A549 (cell line): ENCODE measurements around the gene GLB1L3. TPM values are rescaled to one million over a fixed set of nuclear protein-coding genes. Genes with fewer than 3 reads are reported as not detected.
"Not testable (repeated sequence)": the region's sequence is repeated elsewhere in the genome, so short reads cannot be mapped to it uniquely, and the experiment has no call there.

Source experiments
- ATAC-seq, 2 experiments: fragments of 200-7000 bp in 1 of 2; fragments of >200 bp in 1 of 2; cut with Nextera tagmentation in 1 of 2; cut with Tn5 transposase in 1 of 2; 3 replicates each; pipeline versions ENCODE4 v1.8.0 to v1.9.1; 2018 to 2020; ENCODE audit warnings: mild to moderate bottlenecking in 1 of 2, moderate library complexity in 1 of 2
- CTCF ChIA-PET: fragments of 300-600 bp; sonication (Branson Sonifier 250); formaldehyde crosslinking; extraction: SDS; loops from one replicate; lab custom pipeline; 2021; ENCODE audit warnings: antibody characterized with exemption, inconsistent platforms; lab: Yijun Ruan, JAX
- POLR2A ChIA-PET: fragments of 350-600 bp; formaldehyde crosslinking; extraction: SDS; loops from one replicate; lab custom pipeline; 2021; ENCODE audit warnings: antibody characterized with exemption, inconsistent platforms; lab: Yijun Ruan, JAX
- DNase-seq, 2 experiments: peaks; one replicate each; pipeline versions ENCODE4 v3.0.0 to v3.0.0-alpha.2; 2011 to 2016; ENCODE audit warnings: low read depth in 1 of 2, low spot score in 1 of 2
- FAIRE-seq: peaks from 2 replicates; lab custom pipeline; 2011; peaks lifted over from hg19 to GRCh38; lab: Jason Lieb, UNC
- H3K27ac ChIP-seq, 2 experiments: fragments of >200 bp; sonication (Bioruptor Twin); formaldehyde crosslinking; 3 replicates each; pipeline ENCODE4 v1.5.1; 2016 to 2017
- H3K4me1 ChIP-seq: fragments of >200 bp; sonication (Bioruptor Twin); formaldehyde crosslinking; 3 replicates; pipeline ENCODE4 v1.6.1; 2016
- H3K4me2 ChIP-seq: fragments of >200 bp; sonication (Bioruptor Twin); formaldehyde crosslinking; 3 replicates; pipeline ENCODE4 v1.6.1; 2016
- H3K4me3 ChIP-seq: fragments of >200 bp; sonication (Bioruptor Twin); formaldehyde crosslinking; 3 replicates; pipeline ENCODE4 v1.5.1; 2016
- H3K9me3 ChIP-seq: fragments of >200 bp; sonication (Bioruptor Twin); formaldehyde crosslinking; 3 replicates; pipeline ENCODE4 v1.6.1; 2016
- CBX8 ChIP-seq: fragments of 200-600 bp; sonication (generic); IDR thresholded peaks from 2 replicates; pipeline ENCODE4 v1.6.1; 2016
- CEBPB ChIP-seq, 2 experiments: fragments of >200 bp in 1 of 2; sonication (Bioruptor Twin) in 1 of 2; formaldehyde crosslinking in 1 of 2; IDR thresholded peaks; 2 replicates each; pipeline ENCODE4 v1.6.1; 2012 to 2016
- FOSL2 ChIP-seq, 2 experiments: fragments of 450-650 bp in 1 of 2; fragments of >200 bp in 1 of 2; sonication (Bioruptor Twin) in 1 of 2; formaldehyde crosslinking; IDR thresholded peaks; 2 replicates each; pipeline versions ENCODE4 v1.5.0 to v1.6.1; 2016 to 2020; ENCODE audit warnings: mild to moderate bottlenecking in 1 of 2, moderate library complexity in 1 of 2
- GATA3 ChIP-seq: IDR thresholded peaks from 2 replicates; pipeline ENCODE4 v1.6.1; 2012; ENCODE audit warnings: borderline replicate concordance
- HDAC2 ChIP-seq: fragments of 200-600 bp; sonication (generic); IDR thresholded peaks from 2 replicates; pipeline ENCODE4 v1.6.1; 2016
- HMGXB4 ChIP-seq: fragments of 250-450 bp; sonication (Bioruptor Pico); IDR thresholded peaks from 2 replicates; pipeline ENCODE4 v1.5.0; 2021; ENCODE audit warnings: mild to moderate bottlenecking, moderate library complexity, borderline replicate concordance
- HOXB13 ChIP-seq: fragments of 250-450 bp; sonication (Bioruptor Pico); IDR thresholded peaks from 2 replicates; pipeline ENCODE4 v1.5.0; 2020; ENCODE audit warnings: low read depth, mild to moderate bottlenecking, moderate library complexity
- HOXB5 ChIP-seq: fragments of 250-450 bp; sonication (Bioruptor Pico); IDR thresholded peaks from 2 replicates; pipeline ENCODE4 v1.5.0; 2020; ENCODE audit warnings: mild to moderate bottlenecking, moderate library complexity
- KDM5A ChIP-seq: fragments of 200-600 bp; sonication (generic); IDR thresholded peaks from 2 replicates; pipeline ENCODE4 v1.6.1; 2016; ENCODE audit warnings: antibody characterized with exemption, mild to moderate bottlenecking
- MAFK ChIP-seq: fragments of 450-650 bp; IDR thresholded peaks from 2 replicates; pipeline ENCODE4 v1.6.1; 2014; ENCODE audit not compliant: partially characterized antibody
- MAX ChIP-seq: IDR thresholded peaks from 2 replicates; pipeline ENCODE4 v1.6.1; 2012
- MYC ChIP-seq: IDR thresholded peaks from 2 replicates; pipeline ENCODE4 v1.6.1; 2012; ENCODE audit warnings: mild to moderate bottlenecking, inconsistent platforms, low read length, improper control_type of control experiment, borderline replicate concordance
- NFE2L2 ChIP-seq: fragments of 150-350 bp; conservative IDR thresholded peaks from 2 replicates; pipeline ENCODE4 v1.6.1; 2014; ENCODE audit warnings: low read length
- NR3C1 ChIP-seq: fragments of >200 bp; sonication (Bioruptor Twin); formaldehyde crosslinking; IDR thresholded peaks from 3 replicates; pipeline ENCODE4 v1.6.1; 2017
- PBX3 ChIP-seq: IDR thresholded peaks from 2 replicates; pipeline ENCODE4 v1.6.1; 2012
- PHF8 ChIP-seq: fragments of 200-600 bp; sonication (generic); IDR thresholded peaks from 2 replicates; pipeline ENCODE4 v1.6.1; 2016; ENCODE audit warnings: low read depth, mild to moderate bottlenecking, antibody characterized with exemption, moderate library complexity, borderline replicate concordance
- POLR2A ChIP-seq: IDR thresholded peaks from 2 replicates; pipeline ENCODE4 v1.6.1; 2012; ENCODE audit warnings: mild to moderate bottlenecking, low read length
- RFX5 ChIP-seq: fragments of 450-650 bp; IDR thresholded peaks from 2 replicates; pipeline ENCODE4 v1.7.1; 2014; ENCODE audit warnings: antibody characterized with exemption, mild to moderate bottlenecking, moderate library complexity
- TP53 ChIP-seq: fragments of 250-450 bp; sonication (Bioruptor Pico); IDR thresholded peaks from 2 replicates; pipeline ENCODE4 v1.5.0; 2021; ENCODE audit warnings: mild to moderate bottlenecking, moderate library complexity
- ZFP36 ChIP-seq: fragments of 450-650 bp; IDR thresholded peaks from 2 replicates; pipeline ENCODE4 v1.6.1; 2014; ENCODE audit warnings: borderline replicate concordance; ENCODE audit not compliant: partially characterized antibody
- WGBS: methylation state at CpG from one replicate; pipeline ENCODE4 v1.1.6; 2017; ENCODE audit errors: missing lambda C conversion rate; 5-methylcytosine and 5-hydroxymethylcytosine counted together
- polyA plus RNA-seq, 4 experiments: library from polyadenylated mRNA; depleted of rRNA in 3 of 4; stranded (reverse); fragments of >200 nt; fragmentation: RNase III in 1 of 4; extraction: RNeasy Plus Mini Kit Qiagen cat#74134 plus additional on column Dnase treatment in 1 of 4; gene quantifications; 2 replicates in 3 of 4; 3 replicates in 1 of 4; pipeline ENCODE4 v1.2.3, GENCODE V29; 2011 to 2017
- TF ChIP-seq, protein P1 (sequence below): fragments of 200-600 bp; sonication (generic); IDR thresholded peaks from 2 replicates; pipeline ENCODE4 v1.6.1; 2016; ENCODE audit warnings: antibody characterized with exemption, mild to moderate bottlenecking, moderate library complexity
- TF ChIP-seq, protein P2 (sequence below): fragments of >200 bp; sonication (Bioruptor Twin); formaldehyde crosslinking; IDR thresholded peaks from 3 replicates; pipeline ENCODE4 v1.6.1; 2016

The GLB1L3 gene
- polyA plus RNA-seq, 2 of the 4 experiments (the other 2 are of a cell fraction), result not detected

GRCh38 chr11:134342572-134343340, 66.6 kb downstream of the GLB1L3 start:
- no peaks in the 10 kb centered on the region for H3K4me1 ChIP-seq
- H3K9me3 ChIP-seq, result no peaks in the 10 kb centered on the region
- no peak for DNase-seq
- no peak for ATAC-seq
- no peak for TF ChIP-seq HOXB5 (CRISPR knock-in tag)
- FAIRE-seq, result no peak
- no peak overlapping the region for H3K4me2 ChIP-seq
- no peak overlapping the region for H3K27ac ChIP-seq
- POLR2A ChIA-PET, result no interaction called here
- no peak overlapping the region for H3K4me3 ChIP-seq
- WGBS, result 83% methylated on average over 12 of the region's 30 CpGs
- CTCF ChIA-PET, result no interaction called here

- WGBS, result 73% methylated on average over 15 of the region's 15 CpGs
- no peaks in the 10 kb centered on the region for H3K9me3 ChIP-seq
- H3K4me2 ChIP-seq, result no peak overlapping the region
- no peak overlapping the region for H3K27ac ChIP-seq
- ATAC-seq, result no peak
- H3K4me3 ChIP-seq, result no peak overlapping the region
- no peak for DNase-seq
- ChIA-PET POLR2A (no interaction called here), CTCF (interaction anchor here (0.9 kb wide), 1 partner anchor 12 kb away, joined by 3 read pairs; no protein-coding TSS in a partner anchor)
- TF ChIP-seq ZFP36, result no peak
- TF ChIP-seq NR3C1, result no peak
- no peak for TF ChIP-seq NFE2L2
- TF ChIP-seq PBX3, result no peak
- TF ChIP-seq, protein P1, sequence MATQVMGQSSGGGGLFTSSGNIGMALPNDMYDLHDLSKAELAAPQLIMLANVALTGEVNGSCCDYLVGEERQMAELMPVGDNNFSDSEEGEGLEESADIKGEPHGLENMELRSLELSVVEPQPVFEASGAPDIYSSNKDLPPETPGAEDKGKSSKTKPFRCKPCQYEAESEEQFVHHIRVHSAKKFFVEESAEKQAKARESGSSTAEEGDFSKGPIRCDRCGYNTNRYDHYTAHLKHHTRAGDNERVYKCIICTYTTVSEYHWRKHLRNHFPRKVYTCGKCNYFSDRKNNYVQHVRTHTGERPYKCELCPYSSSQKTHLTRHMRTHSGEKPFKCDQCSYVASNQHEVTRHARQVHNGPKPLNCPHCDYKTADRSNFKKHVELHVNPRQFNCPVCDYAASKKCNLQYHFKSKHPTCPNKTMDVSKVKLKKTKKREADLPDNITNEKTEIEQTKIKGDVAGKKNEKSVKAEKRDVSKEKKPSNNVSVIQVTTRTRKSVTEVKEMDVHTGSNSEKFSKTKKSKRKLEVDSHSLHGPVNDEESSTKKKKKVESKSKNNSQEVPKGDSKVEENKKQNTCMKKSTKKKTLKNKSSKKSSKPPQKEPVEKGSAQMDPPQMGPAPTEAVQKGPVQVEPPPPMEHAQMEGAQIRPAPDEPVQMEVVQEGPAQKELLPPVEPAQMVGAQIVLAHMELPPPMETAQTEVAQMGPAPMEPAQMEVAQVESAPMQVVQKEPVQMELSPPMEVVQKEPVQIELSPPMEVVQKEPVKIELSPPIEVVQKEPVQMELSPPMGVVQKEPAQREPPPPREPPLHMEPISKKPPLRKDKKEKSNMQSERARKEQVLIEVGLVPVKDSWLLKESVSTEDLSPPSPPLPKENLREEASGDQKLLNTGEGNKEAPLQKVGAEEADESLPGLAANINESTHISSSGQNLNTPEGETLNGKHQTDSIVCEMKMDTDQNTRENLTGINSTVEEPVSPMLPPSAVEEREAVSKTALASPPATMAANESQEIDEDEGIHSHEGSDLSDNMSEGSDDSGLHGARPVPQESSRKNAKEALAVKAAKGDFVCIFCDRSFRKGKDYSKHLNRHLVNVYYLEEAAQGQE, result no peak
- TF ChIP-seq FOSL2 (IDR thresholded peaks at IDR 0.05), result no peak
- no peak for TF ChIP-seq FOSL2 (CRISPR knock-in tag; IDR thresholded peaks at IDR 0.05)
- TF ChIP-seq POLR2A, result no peak
- no peak for TF ChIP-seq CEBPB (IDR thresholded peaks at IDR 0.05)
- TF ChIP-seq MYC, result no peak
- no peak for TF ChIP-seq KDM5A
- no peak for TF ChIP-seq GATA3
- no peak for TF ChIP-seq HOXB13 (CRISPR knock-in tag)
- H3K4me1 ChIP-seq, result no peaks in the 10 kb centered on the region
- FAIRE-seq, result no peak
Observed at GRCh38 chr11:134343646-134344045, 67.5 kb downstream of the GLB1L3 start.

- 73% methylated on average over 5 of the region's 28 CpGs for WGBS
- H3K4me1 ChIP-seq, DNase-seq, FAIRE-seq, H3K4me3 ChIP-seq, H3K9me3 ChIP-seq, POLR2A ChIA-PET, H3K4me2 ChIP-seq, CTCF ChIA-PET, ATAC-seq, H3K27ac ChIP-seq: not testable (repeated sequence)
Observed at GRCh38 chr11:134344497-134345236, 68.5 kb downstream of the GLB1L3 start.

DNA sequence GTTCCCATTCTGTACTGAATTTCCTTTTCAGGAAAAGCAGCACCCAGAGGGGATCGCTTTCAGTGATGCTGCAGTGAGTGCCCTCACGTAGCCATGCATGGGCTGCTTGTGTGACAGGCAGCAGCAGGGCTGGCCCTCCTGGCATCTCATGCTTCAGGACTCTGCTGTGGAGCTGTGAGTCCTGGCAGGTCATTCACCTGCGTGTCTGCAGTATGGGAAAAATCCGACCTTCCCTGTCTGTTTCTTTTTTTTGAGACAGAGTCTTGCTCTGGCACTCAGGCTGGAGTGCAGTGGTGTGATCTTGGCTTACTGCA, 69.0 kb downstream of the GLB1L3 start:
- no peak overlapping the region for H3K27ac ChIP-seq
- ATAC-seq (no peak), DNase-seq (no peak), FAIRE-seq (no peak)
- POLR2A ChIA-PET, result no interaction called here
- H3K9me3 ChIP-seq, result no peaks in the 10 kb centered on the region
- H3K4me2 ChIP-seq, result no peak overlapping the region
- H3K4me3 ChIP-seq, result no peak overlapping the region
- CTCF ChIA-PET, result no interaction called here
- H3K4me1 ChIP-seq, result no peaks in the 10 kb centered on the region
- WGBS, result 50% methylated on average over 3 of the region's 4 CpGs
- TF ChIP-seq HMGXB4 (no peak), MYC (no peak), PHF8 (no peak), CBX8 (no peak), MAX (no peak), RFX5 (no peak), MAFK (no peak), HDAC2 (no peak), TP53 (CRISPR knock-in tag) (no peak)
- TF ChIP-seq, protein P2, sequence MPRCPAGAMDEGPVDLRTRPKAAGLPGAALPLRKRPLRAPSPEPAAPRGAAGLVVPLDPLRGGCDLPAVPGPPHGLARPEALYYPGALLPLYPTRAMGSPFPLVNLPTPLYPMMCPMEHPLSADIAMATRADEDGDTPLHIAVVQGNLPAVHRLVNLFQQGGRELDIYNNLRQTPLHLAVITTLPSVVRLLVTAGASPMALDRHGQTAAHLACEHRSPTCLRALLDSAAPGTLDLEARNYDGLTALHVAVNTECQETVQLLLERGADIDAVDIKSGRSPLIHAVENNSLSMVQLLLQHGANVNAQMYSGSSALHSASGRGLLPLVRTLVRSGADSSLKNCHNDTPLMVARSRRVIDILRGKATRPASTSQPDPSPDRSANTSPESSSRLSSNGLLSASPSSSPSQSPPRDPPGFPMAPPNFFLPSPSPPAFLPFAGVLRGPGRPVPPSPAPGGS, result no peak
